GM12875 (cell line): ENCODE data around the gene HOXD13.

Source experiments
- H3K4me3 ChIP-seq: one replicate; pipeline ENCODE4 v1.5.1; 2011; ENCODE audit warnings: low read depth, low read length, control low read depth
- CTCF ChIP-seq: IDR thresholded peaks from 2 replicates; pipeline ENCODE4 v1.5.1; 2011; ENCODE audit warnings: low read depth, mild to moderate bottlenecking, control low read depth, inconsistent platforms, low read length, moderate library complexity, borderline replicate concordance; ENCODE audit not compliant: insufficient read depth

The HOXD13 gene

GRCh38 chr2:176081837-176082524, 10.5 kb upstream of the HOXD13 start:
- H3K4me3 ChIP-seq: no peak overlapping the region
- TF ChIP-seq CTCF: no peak

GRCh38 chr2:176082525-176082823, 10.0 kb upstream of the HOXD13 start:
- no peak for TF ChIP-seq CTCF
- no peak overlapping the region for H3K4me3 ChIP-seq

GRCh38 chr2:176082824-176083751, 9.4 kb upstream of the HOXD13 start:
- H3K4me3 ChIP-seq: no peak overlapping the region

GRCh38 chr2:176083796-176084261, 8.7 kb upstream of the HOXD13 start, which contains the start of gene EVX2:
Gene EVX2 (minus strand): TSS chr2:176083962. CDS start chr2:176083776, 186 bp downstream.
- H3K4me3 ChIP-seq: no peak within 1 kb of the TSS
- no peak for TF ChIP-seq CTCF

More at GRCh38 chr2:176082824-176083751, 9.4 kb upstream of the HOXD13 start:
- TF ChIP-seq CTCF: no peak

- no peak overlapping the region for H3K4me3 ChIP-seq
- no peak for TF ChIP-seq CTCF
Observed at GRCh38 chr2:176084611-176085119, 7.9 kb upstream of the HOXD13 start.

- H3K4me3 ChIP-seq: no peak overlapping the region
Observed at GRCh38 chr2:176085120-176085788, 7.3 kb upstream of the HOXD13 start.

More at GRCh38 chr2:176085120-176085788, 7.3 kb upstream of the HOXD13 start:
- no peak for TF ChIP-seq CTCF
